GM12873 (cell line): ENCODE data around the gene C11orf16.

Experiments
- CTCF ChIP-seq: IDR thresholded peaks from 2 replicates; pipeline ENCODE4 v1.5.1; 2012; ENCODE audit warnings: low read depth, mild to moderate bottlenecking, moderate library complexity, low read length, control low read depth; ENCODE audit not compliant: insufficient read depth; ENCODE audit errors: missing control alignments

Gene C11orf16

GRCh38 chr11:8933931-8934330 is 1.2 kb upstream of the C11orf16 start:
- peak; percentile 31 for TF ChIP-seq CTCF

DNA sequence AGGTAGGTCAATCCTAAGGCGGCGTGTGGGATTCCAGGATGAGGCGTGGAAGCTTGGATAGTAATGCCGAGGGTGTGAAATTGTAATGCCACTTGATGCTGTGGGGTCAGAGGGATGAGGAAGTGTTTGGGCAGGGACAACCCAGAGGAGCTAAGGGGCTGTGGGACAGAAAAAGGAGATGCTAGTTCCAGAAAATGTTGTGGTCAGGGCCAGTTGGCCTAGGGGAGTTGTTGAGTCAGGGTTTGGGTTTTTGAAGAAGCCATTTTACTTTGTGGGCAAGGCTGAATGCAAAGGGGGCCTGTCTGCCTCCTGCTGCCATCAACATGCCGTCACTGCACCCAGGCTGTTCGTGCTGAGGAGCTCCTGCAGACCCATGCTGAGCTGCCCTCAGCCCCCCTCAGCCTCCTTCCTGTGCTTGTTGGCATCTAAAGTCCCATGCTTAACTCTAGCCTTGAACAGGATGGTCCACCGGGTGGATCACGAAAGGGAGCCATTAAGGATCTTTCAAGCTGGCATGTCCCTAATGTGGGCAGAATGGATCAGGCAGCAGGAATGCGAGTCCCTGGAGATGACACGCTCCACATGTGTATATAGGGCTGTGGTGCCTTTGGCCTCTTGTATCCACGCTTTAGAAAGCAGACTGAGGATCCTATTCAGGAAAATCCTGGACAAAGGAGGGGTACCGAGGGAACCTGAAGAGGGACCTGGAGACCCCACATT is 2.1 kb downstream of the C11orf16 start:
- TF ChIP-seq CTCF, result no peak

DNA sequence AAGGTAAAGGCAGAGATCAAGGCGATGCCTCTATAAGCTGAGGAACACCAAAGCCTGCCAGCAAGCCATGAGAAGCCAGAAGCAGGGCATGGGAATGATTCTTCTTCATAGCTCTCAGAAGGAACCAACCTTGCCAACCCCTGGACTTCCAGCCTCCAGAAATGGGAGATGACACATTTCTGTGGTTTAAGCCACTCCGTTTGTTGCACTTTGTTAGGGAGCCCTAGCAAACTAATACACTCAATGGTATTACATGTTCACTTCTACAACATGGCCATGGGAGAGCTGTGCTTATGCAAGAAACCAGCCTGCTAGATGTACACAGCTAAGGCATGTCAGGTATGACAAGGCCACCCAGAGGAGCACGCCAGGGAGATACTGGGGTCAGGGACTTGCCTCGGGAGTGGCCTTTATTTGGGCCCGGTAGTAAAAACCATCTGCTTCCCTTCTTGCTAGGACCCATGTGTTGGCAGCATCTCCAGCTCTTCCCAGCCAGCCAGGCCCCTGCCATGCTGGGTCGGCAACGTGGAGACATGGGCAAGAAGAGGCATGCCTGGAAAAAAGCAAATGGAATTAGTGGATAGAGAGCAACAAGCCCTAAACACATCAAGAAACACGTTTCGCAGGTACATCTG is 3.6 kb downstream of the C11orf16 start:
- TF ChIP-seq CTCF, result no peak

DNA sequence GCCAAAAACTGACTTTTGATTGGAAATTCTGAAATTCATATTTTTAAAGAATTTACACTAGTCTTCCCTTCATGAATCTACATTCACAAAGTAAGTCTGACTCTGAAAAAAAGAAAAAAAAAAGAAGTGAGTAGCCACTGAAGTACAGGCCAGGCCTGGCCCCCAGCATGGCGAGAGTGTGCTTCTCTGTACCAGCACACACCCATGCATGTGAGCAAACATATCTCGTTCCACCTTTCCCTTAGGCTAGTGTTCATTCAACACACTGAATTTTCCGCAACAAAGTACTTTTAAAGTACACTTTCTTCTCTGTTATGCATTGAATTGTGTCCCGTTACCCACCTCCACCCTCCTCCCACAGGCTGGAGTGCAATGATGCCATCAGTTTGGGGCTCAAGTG is 4.5 kb downstream of the C11orf16 start:
- TF ChIP-seq CTCF, result no peak

- no peak for TF ChIP-seq CTCF
Measured at GRCh38 chr11:8927233-8927632, 5.5 kb downstream of the C11orf16 start.

- TF ChIP-seq CTCF, result no peak
Measured at GRCh38 chr11:8926236-8926635, 6.5 kb downstream of the C11orf16 start.

DNA sequence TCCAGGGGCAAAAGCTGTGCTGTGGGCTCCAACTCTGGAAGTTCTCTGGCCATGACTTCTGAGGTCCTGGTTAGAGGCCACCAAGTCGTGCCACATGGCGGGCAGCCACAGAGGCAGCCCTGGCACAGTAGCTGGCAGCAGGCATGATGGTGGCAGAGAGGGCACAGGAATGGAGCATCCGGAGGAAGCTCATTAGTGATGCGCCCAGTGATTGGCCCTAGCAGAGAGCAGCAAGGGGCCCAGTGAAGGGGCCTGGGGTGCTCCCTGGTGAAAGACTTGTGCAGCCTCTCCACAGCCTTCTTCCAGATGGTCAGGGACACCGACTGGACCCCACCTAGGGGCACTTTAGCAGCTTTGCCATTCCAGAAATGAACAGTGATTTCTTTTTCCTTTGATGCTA is 7.0 kb downstream of the C11orf16 start:
- no peak for TF ChIP-seq CTCF
